ENCODE results near the gene HSPA1L. TPM values are rescaled to one million over a fixed set of nuclear protein-coding genes. Genes with fewer than 3 reads are reported as not detected.

HSPA1L gene
- total and polyA plus RNA-seq, 10 of the 15 experiments (the other 5 are each of a cell fraction or from before 2014, with no cell fraction given): 0.69 to 2.5 (median 1.5) TPM

GRCh38 chr6:31768363-31769257 lies 46.5 kb downstream of the HSPA1L start:
- Histone ChIP-seq H3K36me3 (ENCODE audit: control insufficient read depth in 2 of 2, insufficient read depth in 2 of 2, low read length in 1 of 2) (no peaks in the 10 kb centered on the region), H2AFZ (ENCODE audit: control insufficient read depth, low read depth, low read length) (no peak overlapping the region), H3K9me3 (replicated peaks; ENCODE audit: control insufficient read depth, insufficient read depth, low read length) (no peaks in the 10 kb centered on the region), H3K4me1 (ENCODE audit: control insufficient read depth, insufficient read depth, low read length) (no peaks in the 10 kb centered on the region), H3K79me2 (ENCODE audit: control insufficient read depth, insufficient read depth, low read length) (no peaks in the 10 kb centered on the region), H3K9ac (ENCODE audit: control insufficient read depth, insufficient read depth, low read length) (no peak overlapping the region), H3K4me2 (ENCODE audit: control insufficient read depth, insufficient read depth) (no peak overlapping the region), H3K4me3 (no peak overlapping the region), H4K20me1 (ENCODE audit: control insufficient read depth, insufficient read depth) (no peaks in the 10 kb centered on the region), H3K27ac (ENCODE audit: control insufficient read depth, insufficient read depth) (no peak overlapping the region), H3K27me3 (replicated peaks in 1 of 2; ENCODE audit: control insufficient read depth in 2 of 2, insufficient read depth in 2 of 2, low read length in 1 of 2) (no peaks in the 10 kb centered on the region)
- FAIRE-seq: no peak
- ChIA-PET RAD21 (ENCODE audit: unreplicated experiment) (interaction anchor here (0.7 to 3.6 kb wide), 9 partner anchors 29 to 146 kb away, joined by 4 to 44 read pairs (median 5); partner anchors contain the start of genes ABHD16A, DDAH2, GPANK1 and MSH5), SMC1A (ENCODE audit: uncharacterized antibody, unreplicated experiment) (interaction anchor here (1.0 to 4.8 kb wide), 11 partner anchors 19 to 130 kb away, joined by 3 to 42 read pairs (median 4); partner anchors contain the start of genes CLIC1, DDAH2, LY6G5C and MSH5), POLR2A (interaction anchor here (0.5 to 3.0 kb wide), 4 partner anchors 31 to 64 kb away, joined by 3 to 27 read pairs (median 5); partner anchors contain the start of genes CLIC1, HSPA1B and MSH5), CTCF (interaction anchor here (0.7 to 9.2 kb wide), 18 partner anchors 10 to 192 kb away, joined by 3 to 208 read pairs (median 10); partner anchors contain the start of genes CLIC1, DDAH2, HSPA1A and HSPA1L)
- in situ Hi-C loops (cut with MboI) (no loop called here), intact Hi-C loops (cut with micrococcal nuclease; ENCODE audit: unreplicated experiment) (loop anchor here (1.0 to 2.0 kb wide), 2 partner anchors 40 to 88 kb away; partner anchors contain the start of gene DDAH2)
- ATAC-seq: no peak
- BruUV-seq (replicated peaks): no TSS peak
- TF ChIP-seq ZBED1 (IDR thresholded peaks at IDR 0.05; ENCODE audit: borderline replicate concordance) (no peak), CBFB (IDR thresholded peaks at IDR 0.05; ENCODE audit: low read depth) (no peak), BCL11A (IDR thresholded peaks at IDR 0.05; ENCODE audit: low read depth, low read length) (no peak), RB1 (IDR thresholded peaks at IDR 0.05; ENCODE audit: borderline replicate concordance) (no peak), YBX1 (IDR thresholded peaks at IDR 0.05) (no peak), EGR1 (IDR thresholded peaks at IDR 0.05; ENCODE audit: borderline replicate concordance in 1 of 2, low read depth in 2 of 2, low read length in 2 of 2) (no peak), FOS (IDR thresholded peaks at IDR 0.05; ENCODE audit: borderline replicate concordance, extremely low read depth, insufficient read length) (no peak), SREBF1 (IDR thresholded peaks at IDR 0.05; ENCODE audit: low read length) (no peak), JUNB (IDR thresholded peaks at IDR 0.05) (no peak), EZH2 (IDR thresholded peaks at IDR 0.05; ENCODE audit: borderline replicate concordance, control insufficient read depth, low read depth, low read length) (no peak), NR2C2 (IDR thresholded peaks at IDR 0.05; ENCODE audit: borderline replicate concordance, control insufficient read depth, insufficient read length, low read depth) (no peak)
- TF ChIP-seq, protein P1, sequence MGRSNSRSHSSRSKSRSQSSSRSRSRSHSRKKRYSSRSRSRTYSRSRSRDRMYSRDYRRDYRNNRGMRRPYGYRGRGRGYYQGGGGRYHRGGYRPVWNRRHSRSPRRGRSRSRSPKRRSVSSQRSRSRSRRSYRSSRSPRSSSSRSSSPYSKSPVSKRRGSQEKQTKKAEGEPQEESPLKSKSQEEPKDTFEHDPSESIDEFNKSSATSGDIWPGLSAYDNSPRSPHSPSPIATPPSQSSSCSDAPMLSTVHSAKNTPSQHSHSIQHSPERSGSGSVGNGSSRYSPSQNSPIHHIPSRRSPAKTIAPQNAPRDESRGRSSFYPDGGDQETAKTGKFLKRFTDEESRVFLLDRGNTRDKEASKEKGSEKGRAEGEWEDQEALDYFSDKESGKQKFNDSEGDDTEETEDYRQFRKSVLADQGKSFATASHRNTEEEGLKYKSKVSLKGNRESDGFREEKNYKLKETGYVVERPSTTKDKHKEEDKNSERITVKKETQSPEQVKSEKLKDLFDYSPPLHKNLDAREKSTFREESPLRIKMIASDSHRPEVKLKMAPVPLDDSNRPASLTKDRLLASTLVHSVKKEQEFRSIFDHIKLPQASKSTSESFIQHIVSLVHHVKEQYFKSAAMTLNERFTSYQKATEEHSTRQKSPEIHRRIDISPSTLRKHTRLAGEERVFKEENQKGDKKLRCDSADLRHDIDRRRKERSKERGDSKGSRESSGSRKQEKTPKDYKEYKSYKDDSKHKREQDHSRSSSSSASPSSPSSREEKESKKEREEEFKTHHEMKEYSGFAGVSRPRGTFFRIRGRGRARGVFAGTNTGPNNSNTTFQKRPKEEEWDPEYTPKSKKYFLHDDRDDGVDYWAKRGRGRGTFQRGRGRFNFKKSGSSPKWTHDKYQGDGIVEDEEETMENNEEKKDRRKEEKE (IDR thresholded peaks at IDR 0.05): no peak
- TF ChIP-seq, protein P2, sequence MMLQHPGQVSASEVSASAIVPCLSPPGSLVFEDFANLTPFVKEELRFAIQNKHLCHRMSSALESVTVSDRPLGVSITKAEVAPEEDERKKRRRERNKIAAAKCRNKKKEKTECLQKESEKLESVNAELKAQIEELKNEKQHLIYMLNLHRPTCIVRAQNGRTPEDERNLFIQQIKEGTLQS (IDR thresholded peaks at IDR 0.05; ENCODE audit: borderline replicate concordance, extremely low read depth, low read depth, low read length): no peak
- DNase-seq (ENCODE audit: low read depth, low spot score): no peak
- WGBS (ENCODE audit: insufficient coverage, insufficient replicate concordance, low lambda C conversion rate, missing lambda C conversion rate): 91% methylated on average over 18 of the region's 18 CpGs

Data from GM12878 (cell line).